ENCODE results near the gene VRTN. TPM values are rescaled to one million over a fixed set of nuclear protein-coding genes. Genes with fewer than 3 reads are reported as not detected.

Gene VRTN
- total RNA-seq, 1 experiment from 2014 or later = 104 TPM

- H3K9ac ChIP-seq (ENCODE audit: extremely low read depth, insufficient read length, low read length) = no peak overlapping the region
- H2AK5ac ChIP-seq (ENCODE audit: insufficient read length, low read length) = no peak overlapping the region
- Mint-ChIP-seq H3K36me3 (ENCODE audit: insufficient read depth in 1 of 3, low read depth in 3 of 3) (no peaks in the 10 kb centered on the region; a peak in 1 of 7 replicates), H3K4me1 (peaks cover 5 to 13% of the 10 kb centered on the region in 2 experiments), H3K4me3 (no peak overlapping the region), H3K27ac (no peak overlapping the region; a peak in 1 of 7 replicates), H3K9me3 (no peaks in the 10 kb centered on the region; a peak in 1 of 5 replicates), H3K27me3 (ENCODE audit: low read depth) (peaks cover 2% of the 10 kb centered on the region)
- no peaks in the 10 kb centered on the region for H3K23me2 ChIP-seq (ENCODE audit: insufficient read length, low read depth, low read length, poor library complexity, severe bottlenecking)
- no peak overlapping the region for H2BK120ac ChIP-seq (ENCODE audit: low read depth, low read length, poor library complexity, severe bottlenecking)
- no peaks in the 10 kb centered on the region for H3K4me1 ChIP-seq (ENCODE audit: insufficient read depth, low read length)
- no peak overlapping the region for H3K27ac ChIP-seq (ENCODE audit: insufficient read length, low read depth, low read length)
- H2BK5ac ChIP-seq (ENCODE audit: insufficient read length, low read length) = no peak overlapping the region
- WGBS (ENCODE audit: extremely low coverage, insufficient read length, low lambda C conversion rate) = no CpG with 5 or more reads among the region's 5 CpGs
- H3K4me2 ChIP-seq (ENCODE audit: insufficient read depth, insufficient read length, low read length) = no peak overlapping the region
- H2BK15ac ChIP-seq (ENCODE audit: low read depth, low read length) = no peak overlapping the region
- no peak overlapping the region for H3K23ac ChIP-seq (ENCODE audit: insufficient read length, low read depth, low read length)
- no peaks in the 10 kb centered on the region for H3K27me3 ChIP-seq (ENCODE audit: insufficient read depth, low read length)
- H4K5ac ChIP-seq (ENCODE audit: insufficient read length, low read depth, low read length) = no peak overlapping the region
- no peak for TF ChIP-seq CTCF (conservative IDR thresholded peaks at IDR 0.05)
- no peaks in the 10 kb centered on the region for H4K20me1 ChIP-seq (ENCODE audit: control insufficient read depth, insufficient read depth, insufficient read length)
- H3K79me1 ChIP-seq (ENCODE audit: insufficient read depth, low read depth, low read length, poor library complexity, severe bottlenecking) = no peaks in the 10 kb centered on the region
- no peak overlapping the region for H3K18ac ChIP-seq (ENCODE audit: insufficient read length, low read depth, low read length)
- no peak overlapping the region for H4K91ac ChIP-seq (ENCODE audit: insufficient read length, low read depth, low read length)
- no peak overlapping the region for H2BK12ac ChIP-seq (ENCODE audit: insufficient read length, low read depth, low read length)
- no peaks in the 10 kb centered on the region for H3K9me3 ChIP-seq (ENCODE audit: control insufficient read depth, low read depth, low read length)
- H2BK20ac ChIP-seq (ENCODE audit: low read depth, low read length, poor library complexity, severe bottlenecking) = no peak overlapping the region
- H3T11ph ChIP-seq (ENCODE audit: low read length) = no peak overlapping the region
- H4K8ac ChIP-seq (replicated peaks; ENCODE audit: insufficient read length, low read depth, low read length) = no peak overlapping the region
- DNase-seq = no peak
- H2AFZ ChIP-seq (ENCODE audit: low read length) = no peak overlapping the region
- no peak overlapping the region for H3K14ac ChIP-seq (ENCODE audit: insufficient read depth, low read length)
- H3K79me2 ChIP-seq (ENCODE audit: insufficient read depth, low read length) = no peaks in the 10 kb centered on the region
- H3K56ac ChIP-seq (ENCODE audit: insufficient read length, low read depth, low read length) = no peak overlapping the region
- no peak overlapping the region for H3K4ac ChIP-seq (ENCODE audit: low read depth, low read length)
Observed at GRCh38 chr14:74407801-74408154, 59.5 kb downstream of the VRTN start.
